Calu3 (cell line): ENCODE measurements around the gene ULK4. TPM values are rescaled to one million over a fixed set of nuclear protein-coding genes. Genes with fewer than 3 reads are reported as not detected.

Experiments used
- BruUV-seq: library from RNA; stranded (reverse); fragments of 400-500 nt; replicated peaks from 2 replicates; lab custom pipeline; 2021; lab: Mats Ljungman, UMichigan
- CTCF ChIA-PET: fragments of 300-600 bp; sonication (Branson Sonifier 250); formaldehyde crosslinking; loops from one replicate; lab custom pipeline; 2022; ENCODE audit warnings: antibody characterized with exemption; lab: Charles Lee
- DNase-seq: peaks from one replicate; pipeline ENCODE4 v3.0.0; 2022
- H3K27ac Mint-ChIP-seq: one replicate; pipeline ENCODE4 v1.8.0; 2022; ENCODE audit warnings: mixed read lengths; ENCODE audit not compliant: unreplicated experiment
- H3K27me3 Mint-ChIP-seq: one replicate; pipeline ENCODE4 v1.8.0; 2022; ENCODE audit warnings: mixed read lengths; ENCODE audit not compliant: unreplicated experiment
- H3K36me3 Mint-ChIP-seq: one replicate; pipeline ENCODE4 v1.8.0; 2022; ENCODE audit warnings: mild to moderate bottlenecking, moderate library complexity, mixed read lengths; ENCODE audit not compliant: insufficient read depth, unreplicated experiment
- H3K4me1 Mint-ChIP-seq: one replicate; pipeline ENCODE4 v1.8.0; 2022; ENCODE audit warnings: mild to moderate bottlenecking, low read depth, mixed read lengths; ENCODE audit not compliant: unreplicated experiment
- H3K4me3 Mint-ChIP-seq: one replicate; pipeline ENCODE4 v1.8.0; 2022; ENCODE audit warnings: mild to moderate bottlenecking, low read depth, moderate library complexity, mixed read lengths; ENCODE audit not compliant: unreplicated experiment
- H3K9me3 Mint-ChIP-seq: one replicate; pipeline ENCODE4 v1.8.0; 2022; ENCODE audit warnings: low read depth, mixed read lengths; ENCODE audit not compliant: unreplicated experiment
- intact Hi-C: fragments of 100-400 bp; cut with micrococcal nuclease; formaldehyde crosslinking; loops from one replicate; pipeline ENCODE4 v1.10.0; 2022; ENCODE audit not compliant: unreplicated experiment
- total RNA-seq: library from RNA; stranded (reverse); gene quantifications from 2 replicates; pipeline ENCODE4 v1.2.3, GENCODE V29; 2022
- TF ChIP-seq, protein P1 (sequence below): fragments of 200-600 bp; IDR thresholded peaks from one replicate; pipeline ENCODE4 v1.8.0; 2022; ENCODE audit warnings: antibody characterized with exemption; ENCODE audit not compliant: unreplicated experiment

The ULK4 gene
- total RNA-seq, 1 experiment from 2014 or later = 8.7 TPM

DNA sequence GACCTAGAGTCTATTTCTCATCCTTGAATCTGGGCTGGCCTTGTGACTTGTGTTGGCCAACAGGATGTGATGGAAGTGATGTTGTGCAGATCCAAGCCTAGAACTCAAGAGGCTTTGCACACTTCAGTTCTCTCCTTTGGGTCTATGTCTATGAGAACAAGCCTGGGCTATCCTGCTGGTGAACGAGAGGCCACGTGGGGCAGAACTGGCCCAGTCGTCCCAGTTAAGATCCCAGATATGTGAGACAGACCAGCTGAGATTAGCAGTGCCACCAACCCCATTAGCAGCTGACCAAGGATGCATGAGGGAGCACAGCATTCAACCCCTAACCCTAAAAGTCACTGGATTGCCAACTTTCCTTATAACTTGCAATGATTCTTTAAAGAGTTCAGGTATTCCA lies 662.9 kb downstream of the ULK4 start:
- Mint-ChIP-seq H3K27me3 (peaks cover 12% of the 10 kb centered on the region), H3K36me3 (no peaks in the 10 kb centered on the region), H3K9me3 (no peaks in the 10 kb centered on the region), H3K4me1 (no peaks in the 10 kb centered on the region), H3K4me3 (no peak overlapping the region), H3K27ac (no peak overlapping the region)
- DNase-seq = no peak
- TF ChIP-seq, protein P1, sequence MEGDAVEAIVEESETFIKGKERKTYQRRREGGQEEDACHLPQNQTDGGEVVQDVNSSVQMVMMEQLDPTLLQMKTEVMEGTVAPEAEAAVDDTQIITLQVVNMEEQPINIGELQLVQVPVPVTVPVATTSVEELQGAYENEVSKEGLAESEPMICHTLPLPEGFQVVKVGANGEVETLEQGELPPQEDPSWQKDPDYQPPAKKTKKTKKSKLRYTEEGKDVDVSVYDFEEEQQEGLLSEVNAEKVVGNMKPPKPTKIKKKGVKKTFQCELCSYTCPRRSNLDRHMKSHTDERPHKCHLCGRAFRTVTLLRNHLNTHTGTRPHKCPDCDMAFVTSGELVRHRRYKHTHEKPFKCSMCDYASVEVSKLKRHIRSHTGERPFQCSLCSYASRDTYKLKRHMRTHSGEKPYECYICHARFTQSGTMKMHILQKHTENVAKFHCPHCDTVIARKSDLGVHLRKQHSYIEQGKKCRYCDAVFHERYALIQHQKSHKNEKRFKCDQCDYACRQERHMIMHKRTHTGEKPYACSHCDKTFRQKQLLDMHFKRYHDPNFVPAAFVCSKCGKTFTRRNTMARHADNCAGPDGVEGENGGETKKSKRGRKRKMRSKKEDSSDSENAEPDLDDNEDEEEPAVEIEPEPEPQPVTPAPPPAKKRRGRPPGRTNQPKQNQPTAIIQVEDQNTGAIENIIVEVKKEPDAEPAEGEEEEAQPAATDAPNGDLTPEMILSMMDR = no peak
- no TSS peak for BruUV-seq
- CTCF ChIA-PET = no interaction called here
- intact Hi-C loops = no loop called here

DNA sequence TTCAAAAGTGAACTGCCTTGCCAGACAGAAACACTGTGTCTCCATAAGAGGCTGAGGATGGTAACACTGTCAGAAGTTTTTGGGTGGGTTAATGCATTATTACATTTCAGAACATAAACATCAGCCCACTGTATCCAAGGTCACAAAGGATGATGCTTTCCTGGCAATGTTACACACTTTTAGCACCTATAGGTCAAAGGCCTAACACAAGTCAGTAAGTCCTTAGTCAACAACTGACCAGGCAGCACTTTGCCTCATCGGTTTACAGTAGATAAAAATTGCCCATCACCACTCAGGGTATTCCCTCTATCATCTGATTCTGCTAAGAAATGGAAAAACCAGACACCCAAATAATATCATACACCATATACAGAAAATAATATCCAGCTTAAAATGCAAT lies 664.2 kb downstream of the ULK4 start:
- Mint-ChIP-seq H3K27me3 (peaks cover 12% of the 10 kb centered on the region), H3K4me1 (no peaks in the 10 kb centered on the region), H3K4me3 (no peak overlapping the region), H3K9me3 (no peaks in the 10 kb centered on the region), H3K27ac (no peak overlapping the region), H3K36me3 (no peaks in the 10 kb centered on the region)
- no peak for DNase-seq
- no TSS peak for BruUV-seq
- CTCF ChIA-PET = no interaction called here
- TF ChIP-seq, protein P1 = no peak
- intact Hi-C loops = no loop called here

DNA sequence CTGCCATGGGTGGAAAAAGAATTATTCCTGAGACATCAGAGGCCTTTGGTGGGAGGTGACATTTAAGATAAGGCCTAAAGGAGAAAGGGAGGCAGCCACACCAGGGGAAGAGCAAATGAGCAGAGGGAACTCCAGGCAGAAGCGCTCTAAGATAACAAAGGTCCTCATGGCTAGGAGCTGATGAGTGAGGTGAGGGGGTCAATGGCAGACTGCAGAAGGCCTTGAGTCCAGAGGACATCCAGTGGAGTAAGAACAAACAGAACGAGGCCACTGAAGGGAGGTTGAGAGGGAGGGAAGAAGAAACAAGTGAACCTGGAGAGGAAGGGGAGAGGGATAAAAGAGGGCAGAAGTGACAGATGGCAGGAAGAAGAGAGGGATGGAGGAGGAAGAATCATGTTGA lies 665.3 kb downstream of the ULK4 start:
- Mint-ChIP-seq H3K27me3 (peaks cover 12% of the 10 kb centered on the region), H3K4me3 (no peak overlapping the region), H3K27ac (no peak overlapping the region), H3K36me3 (no peaks in the 10 kb centered on the region), H3K4me1 (no peaks in the 10 kb centered on the region), H3K9me3 (no peaks in the 10 kb centered on the region)
- BruUV-seq = no TSS peak
- CTCF ChIA-PET = no interaction called here
- intact Hi-C loops = no loop called here
- TF ChIP-seq, protein P1 = no peak
- DNase-seq = no peak

DNA sequence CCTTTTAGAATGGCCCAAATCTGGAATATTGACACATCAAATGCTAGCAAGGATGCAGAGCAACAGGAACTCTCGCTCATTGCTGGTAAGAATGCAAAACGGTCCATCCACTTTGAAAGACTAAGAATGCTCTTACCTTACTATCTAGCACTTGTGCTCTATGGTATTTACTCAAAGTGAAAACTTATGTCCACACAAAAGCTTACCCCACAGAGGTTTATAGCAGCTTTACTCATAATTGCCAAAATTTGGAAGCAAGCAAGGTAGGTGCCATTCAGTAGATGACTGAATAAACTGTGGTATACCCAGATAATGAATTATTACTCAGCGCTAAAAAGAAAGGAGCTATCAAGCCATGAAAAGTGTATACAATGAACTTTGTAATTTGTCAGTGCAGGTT lies 666.2 kb downstream of the ULK4 start:
- intact Hi-C loops = no loop called here
- Mint-ChIP-seq H3K27me3 (peaks cover 12% of the 10 kb centered on the region), H3K4me1 (no peaks in the 10 kb centered on the region), H3K36me3 (no peaks in the 10 kb centered on the region), H3K27ac (no peak overlapping the region), H3K4me3 (no peak overlapping the region), H3K9me3 (no peaks in the 10 kb centered on the region)
- CTCF ChIA-PET = no interaction called here
- TF ChIP-seq, protein P1 = no peak
- BruUV-seq = no TSS peak
- DNase-seq = no peak
